ENCODE measurements around the gene NFKBIB. TPM values are rescaled to one million over a fixed set of nuclear protein-coding genes. Genes with fewer than 3 reads are reported as not detected.
A peak's percentile ranks its signal among the peaks of the same experiment; 100 is the strongest.

Gene NFKBIB
- total RNA-seq, 1 donor from 2014 or later: 18.0 TPM

GRCh38 chr19:38924388-38924787, 24.6 kb downstream of the NFKBIB start:
- H3K27me3 Mint-ChIP-seq (ENCODE audit: unreplicated experiment): no peaks in the 10 kb centered on the region
- no peak for TF ChIP-seq CTCF (IDR thresholded peaks at IDR 0.05)
- no peaks in the 10 kb centered on the region for H3K4me1 Mint-ChIP-seq (ENCODE audit: unreplicated experiment)
- DNase-seq (ENCODE audit: extremely low spot score, unreplicated experiment): no peak
- no peaks in the 10 kb centered on the region for H3K9me3 Mint-ChIP-seq (ENCODE audit: unreplicated experiment)
- H3K36me3 Mint-ChIP-seq (ENCODE audit: unreplicated experiment): peaks cover 6% of the 10 kb centered on the region
- no peak overlapping the region for H3K27ac Mint-ChIP-seq (ENCODE audit: unreplicated experiment)
- no peak overlapping the region for H3K4me3 Mint-ChIP-seq (ENCODE audit: unreplicated experiment)

GRCh38 chr19:38928391-38929001, 28.7 kb downstream of the NFKBIB start:
- TF ChIP-seq CTCF (IDR thresholded peaks at IDR 0.05): no peak
- H3K4me1 Mint-ChIP-seq (ENCODE audit: unreplicated experiment): peaks cover 22% of the 10 kb centered on the region
- no peak overlapping the region for H3K4me3 Mint-ChIP-seq (ENCODE audit: unreplicated experiment)
- no peaks in the 10 kb centered on the region for H3K9me3 Mint-ChIP-seq (ENCODE audit: unreplicated experiment)
- no peak for DNase-seq (ENCODE audit: extremely low spot score, unreplicated experiment)
- no peak overlapping the region for H3K27ac Mint-ChIP-seq (ENCODE audit: unreplicated experiment)
- H3K36me3 Mint-ChIP-seq (ENCODE audit: unreplicated experiment): peaks cover 8% of the 10 kb centered on the region
- H3K27me3 Mint-ChIP-seq (ENCODE audit: unreplicated experiment): no peaks in the 10 kb centered on the region

- H3K4me3 Mint-ChIP-seq (ENCODE audit: unreplicated experiment): peak within 1 kb of the TSS; percentile 94
- peak; percentile 100 for TF ChIP-seq CTCF (IDR thresholded peaks at IDR 0.05)
- peaks cover 22% of the 10 kb centered on the region for H3K4me1 Mint-ChIP-seq (ENCODE audit: unreplicated experiment)
- H3K27me3 Mint-ChIP-seq (ENCODE audit: unreplicated experiment): no peaks in the 10 kb centered on the region
- DNase-seq (ENCODE audit: extremely low spot score, unreplicated experiment): peak; percentile 98
- peaks cover 15% of the 10 kb centered on the region for H3K36me3 Mint-ChIP-seq (ENCODE audit: unreplicated experiment)
- H3K9me3 Mint-ChIP-seq (ENCODE audit: unreplicated experiment): peaks cover 6% of the 10 kb centered on the region
- H3K27ac Mint-ChIP-seq (ENCODE audit: unreplicated experiment): peak within 1 kb of the TSS; percentile 96
These were observed 30.4 kb downstream of the NFKBIB start, which contains the start of gene SARS2 for GRCh38 chr19:38929929-38930775. TSS of gene SARS2 (minus strand) at chr19:38930763. CDS start at chr19:38930736, 27 bp downstream.

GRCh38 chr19:38930776-38931520, 31.2 kb downstream of the NFKBIB start, which contains the start of gene MRPS12:
TSS of gene MRPS12 (plus strand) at chr19:38930944. CDS start at chr19:38931295, 351 bp downstream.
- peaks cover 22% of the 10 kb centered on the region for H3K4me1 Mint-ChIP-seq (ENCODE audit: unreplicated experiment)
- peak within 1 kb of the TSS; percentile 94 for H3K4me3 Mint-ChIP-seq (ENCODE audit: unreplicated experiment)
- H3K27ac Mint-ChIP-seq (ENCODE audit: unreplicated experiment): peak within 1 kb of the TSS; percentile 96
- peaks cover 12% of the 10 kb centered on the region for H3K36me3 Mint-ChIP-seq (ENCODE audit: unreplicated experiment)
- TF ChIP-seq CTCF (IDR thresholded peaks at IDR 0.05): no peak
- DNase-seq (ENCODE audit: extremely low spot score, unreplicated experiment): peak; percentile 99
- no peaks in the 10 kb centered on the region for H3K27me3 Mint-ChIP-seq (ENCODE audit: unreplicated experiment)
- peaks cover 6% of the 10 kb centered on the region for H3K9me3 Mint-ChIP-seq (ENCODE audit: unreplicated experiment)
